Measurements from ENCODE around the gene SNCAIP. TPM values are rescaled to one million over a fixed set of nuclear protein-coding genes. Genes with fewer than 3 reads are reported as not detected.

Gene SNCAIP
- total RNA-seq, 1 experiment from 2014 or later = 8.2 TPM

DNA sequence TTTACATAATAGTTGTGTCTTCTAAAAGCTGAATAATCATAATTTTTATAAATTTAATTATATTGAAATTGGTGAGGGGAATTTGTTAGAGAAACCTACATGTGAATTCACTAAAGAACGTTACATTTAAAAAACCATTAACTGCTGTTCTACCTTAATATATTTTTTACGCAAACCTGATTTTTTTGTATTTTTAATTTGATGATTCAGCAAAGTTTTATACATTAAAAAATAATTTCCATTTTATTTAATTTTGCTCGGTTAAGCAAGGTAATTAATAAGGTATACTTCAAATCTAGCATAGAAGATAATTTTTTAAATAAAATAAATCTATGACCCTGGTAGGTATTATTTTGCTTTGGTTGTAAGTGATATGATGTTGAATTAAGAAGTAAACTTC, 114.3 kb downstream of the SNCAIP start:
- no peak for DNase-seq (ENCODE audit: low read depth)

DNA sequence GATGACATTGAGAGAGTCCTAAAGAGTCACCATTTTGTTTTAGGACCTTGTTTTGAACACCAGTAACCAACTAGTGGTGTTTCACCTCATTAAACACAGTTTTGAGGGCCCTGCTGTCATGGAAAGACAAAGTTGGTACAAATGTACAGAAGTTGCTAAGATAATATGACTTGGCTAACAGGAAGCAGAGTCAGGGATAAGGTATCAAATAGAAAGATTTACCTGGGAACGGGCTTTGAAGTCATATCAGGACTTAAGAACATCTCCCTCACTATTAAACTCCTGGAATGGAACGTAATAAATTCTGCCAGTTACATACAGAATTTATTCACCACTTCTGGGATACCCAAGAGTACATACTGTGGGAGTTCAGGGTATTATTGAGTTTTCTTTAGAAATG, 115.6 kb downstream of the SNCAIP start:
- no peak for DNase-seq (ENCODE audit: low read depth)

DNA sequence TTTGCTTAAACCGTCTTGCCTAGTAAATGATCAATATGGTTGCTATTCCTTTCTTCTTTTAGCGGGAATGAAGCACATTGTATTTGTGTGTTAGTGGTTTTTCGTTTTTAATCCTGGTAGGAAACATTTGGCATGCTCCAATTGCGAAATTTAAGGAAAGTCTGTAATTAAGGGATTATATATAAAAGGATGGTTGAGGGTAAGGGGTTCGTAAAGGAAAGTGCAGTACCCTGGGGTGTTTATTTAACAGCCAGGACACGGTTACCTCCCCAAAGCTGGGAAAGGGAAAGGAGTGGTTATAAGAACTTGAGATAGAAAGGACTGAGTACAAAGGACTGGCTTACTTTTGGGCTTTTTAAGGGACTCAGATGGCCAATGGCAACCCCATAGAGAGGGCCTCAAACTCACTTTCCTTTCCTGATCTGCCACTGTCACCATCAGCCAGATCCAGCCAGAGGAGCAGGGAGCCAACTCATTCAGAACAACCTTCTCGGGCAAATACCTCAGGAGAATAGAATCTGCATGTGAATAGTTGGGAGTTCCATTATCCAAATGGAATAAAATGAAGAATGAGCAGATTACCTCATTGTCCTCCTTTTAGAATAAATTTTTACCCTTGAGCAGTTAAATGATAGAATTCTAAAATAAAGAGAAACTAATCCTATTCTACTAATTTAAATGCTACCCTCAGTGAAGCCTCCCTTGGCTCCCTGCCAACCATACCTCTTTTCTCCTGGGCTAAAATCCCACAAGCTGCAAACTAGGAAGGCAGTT, 117.7 kb downstream of the SNCAIP start:
- DNase-seq (ENCODE audit: low read depth) = no peak

DNA sequence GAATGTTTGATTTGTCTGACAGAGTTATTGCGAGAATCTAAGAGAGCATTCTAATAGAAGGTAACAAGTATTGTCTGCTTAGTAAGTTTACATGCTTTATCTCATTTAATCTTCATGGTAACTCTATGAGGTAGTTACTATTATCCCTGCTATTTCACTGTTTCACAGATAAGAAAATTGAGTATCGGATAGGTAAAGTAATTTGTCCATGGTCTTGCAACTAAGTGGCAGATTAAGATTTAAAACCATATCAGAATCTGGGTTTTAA, 118.2 kb downstream of the SNCAIP start:
- no peak for DNase-seq (ENCODE audit: low read depth)

DNA sequence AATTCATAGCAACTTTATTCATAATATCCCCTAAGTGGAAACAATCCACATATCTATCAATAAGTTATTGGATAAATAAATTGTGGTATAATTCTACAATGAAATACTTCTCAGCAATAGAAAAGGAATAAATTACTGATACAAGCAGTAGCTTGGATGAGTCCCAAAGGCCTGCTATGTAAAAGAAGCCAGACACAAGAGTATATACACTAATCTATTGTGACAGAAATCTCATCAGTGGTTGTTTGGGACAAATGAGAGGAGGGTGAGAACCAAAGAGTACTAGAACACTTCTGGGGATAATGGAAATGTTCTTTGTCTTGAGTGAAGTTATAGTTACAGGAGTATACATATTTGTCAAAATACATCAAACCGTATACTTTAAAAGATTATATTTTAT, 119.3 kb downstream of the SNCAIP start:
- no peak for DNase-seq (ENCODE audit: low read depth)

DNA sequence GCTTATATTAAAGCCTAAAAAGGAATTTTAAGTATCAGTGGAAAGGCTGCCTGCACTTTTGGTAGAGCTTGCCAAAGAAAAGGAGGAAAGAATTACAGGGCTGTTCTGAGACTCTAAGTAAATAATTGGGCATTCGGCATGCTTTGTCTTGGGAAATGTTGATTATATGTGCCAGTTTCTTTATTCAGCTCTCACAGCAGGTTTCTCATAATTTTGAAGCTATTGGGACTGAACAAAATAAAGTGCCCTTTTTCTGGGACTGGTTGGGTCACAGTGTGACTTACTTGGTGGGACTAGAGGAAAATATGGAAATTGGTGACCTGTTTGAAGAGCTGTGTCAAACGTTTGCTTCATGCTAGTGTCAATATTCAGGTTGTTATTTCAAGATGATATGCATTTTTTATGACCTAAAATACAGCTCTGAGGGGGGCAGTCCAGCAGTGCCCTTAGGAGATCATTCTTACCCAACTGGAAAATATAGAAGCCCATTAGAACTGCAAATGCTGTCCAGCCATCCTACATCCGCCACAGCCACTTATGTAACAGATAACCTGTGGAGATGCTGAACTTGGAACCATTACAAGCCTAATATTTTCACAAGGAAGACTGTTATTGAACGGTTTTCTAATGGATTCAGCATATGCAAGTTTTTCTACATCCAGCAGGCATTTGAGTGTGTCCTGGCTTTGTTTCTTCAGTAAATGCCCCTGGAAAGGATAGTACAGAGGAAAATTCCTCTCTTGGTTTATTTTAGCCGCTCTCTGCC, 122.4 kb downstream of the SNCAIP start:
- no peak for DNase-seq (ENCODE audit: low read depth)

DNA sequence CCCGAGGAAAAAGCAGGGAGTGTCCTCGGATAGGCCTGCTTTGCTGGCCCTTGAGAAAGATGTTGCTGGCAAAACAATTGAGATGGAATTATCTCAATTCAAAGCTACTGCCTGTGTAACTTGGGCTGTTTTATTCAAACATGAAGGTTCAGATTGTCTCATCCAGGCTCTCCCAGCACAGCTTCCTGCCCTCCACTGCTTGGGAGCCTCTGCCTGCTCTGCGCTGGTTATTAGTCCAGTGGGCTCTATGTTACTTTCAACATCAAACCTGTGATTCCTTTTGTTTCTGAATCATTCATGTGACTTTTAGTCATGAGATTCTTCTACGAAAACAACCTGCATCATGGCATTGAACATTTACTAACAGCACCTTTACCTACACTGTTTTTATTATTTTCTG, 123.2 kb downstream of the SNCAIP start:
- no peak for DNase-seq (ENCODE audit: low read depth)

DNA sequence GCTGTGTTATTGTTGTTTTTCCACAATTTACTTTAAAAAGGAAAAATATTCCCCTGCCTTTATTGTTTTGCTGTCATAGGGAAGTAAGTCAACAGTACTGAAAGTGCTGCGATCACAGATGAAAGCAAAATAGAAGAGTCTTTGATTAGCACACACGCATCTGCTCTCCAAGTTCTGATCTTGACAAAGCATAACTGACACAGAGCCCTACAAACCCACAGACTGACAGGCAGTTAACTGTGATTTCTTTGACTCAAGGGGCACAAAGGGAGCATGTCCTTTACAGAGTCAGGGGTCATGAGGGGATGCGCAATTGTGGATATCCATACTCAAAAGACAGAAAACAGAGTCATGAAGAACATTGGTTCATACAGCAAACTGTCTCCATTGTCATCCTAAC, 123.7 kb downstream of the SNCAIP start:
- no peak for DNase-seq (ENCODE audit: low read depth)

DNA sequence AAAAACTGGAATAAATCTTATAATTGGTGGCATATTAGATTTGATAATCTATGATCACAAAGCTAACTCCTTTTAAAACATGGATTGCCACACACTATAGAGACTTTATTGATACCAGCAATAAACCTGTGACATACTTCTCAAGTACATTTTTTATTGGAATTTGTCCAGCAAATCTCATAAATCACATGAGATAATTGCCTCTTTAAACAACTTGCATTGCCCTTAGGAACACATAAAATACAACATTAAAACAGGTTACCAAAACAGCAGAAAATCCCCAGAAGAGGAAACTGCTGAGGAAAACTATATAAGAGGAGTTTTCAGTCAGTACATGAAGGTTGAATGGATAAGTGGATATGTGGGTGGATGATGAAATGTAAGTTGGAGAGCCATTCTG, 124.6 kb downstream of the SNCAIP start:
- DNase-seq (ENCODE audit: low read depth) = no peak

DNA sequence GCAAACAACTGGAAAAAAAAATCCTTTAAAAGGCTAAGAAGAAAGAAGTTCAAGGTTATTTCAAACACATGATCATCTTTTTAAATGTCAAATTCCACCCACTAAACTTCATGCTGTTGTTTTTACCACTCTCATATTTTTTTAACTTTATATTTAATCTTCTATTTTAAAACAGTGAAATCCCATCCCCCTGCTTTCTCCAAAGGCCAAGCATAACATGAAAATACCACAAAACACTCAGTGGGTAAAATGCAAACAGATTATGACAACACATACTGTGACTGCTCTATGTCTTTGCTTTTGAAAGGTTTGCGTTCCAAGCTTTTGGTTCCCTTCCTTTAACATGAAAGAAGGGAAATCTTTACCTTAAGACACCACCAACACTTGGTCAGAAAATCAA, 127.6 kb downstream of the SNCAIP start:
- DNase-seq (ENCODE audit: low read depth) = no peak

DNA sequence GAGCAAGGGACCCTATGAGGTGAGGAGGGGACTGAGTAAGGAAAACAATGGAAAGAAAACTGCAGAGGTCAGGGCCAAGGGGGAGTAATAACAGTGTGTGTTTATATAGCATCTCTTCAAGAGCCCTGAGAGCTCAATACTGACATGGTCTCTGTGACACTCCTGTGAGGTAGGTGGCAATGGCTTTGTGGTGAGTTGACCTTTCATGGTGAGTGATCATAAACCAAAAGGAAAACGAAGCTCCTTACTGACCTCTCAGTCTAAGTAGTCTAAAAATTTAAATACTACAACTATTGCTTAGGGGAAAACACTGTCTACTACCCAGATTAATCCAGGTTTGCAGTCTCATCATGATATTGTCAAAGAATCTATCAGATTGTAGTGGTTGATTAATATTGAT, 130.9 kb downstream of the SNCAIP start:
- DNase-seq (ENCODE audit: low read depth) = no peak

DNA sequence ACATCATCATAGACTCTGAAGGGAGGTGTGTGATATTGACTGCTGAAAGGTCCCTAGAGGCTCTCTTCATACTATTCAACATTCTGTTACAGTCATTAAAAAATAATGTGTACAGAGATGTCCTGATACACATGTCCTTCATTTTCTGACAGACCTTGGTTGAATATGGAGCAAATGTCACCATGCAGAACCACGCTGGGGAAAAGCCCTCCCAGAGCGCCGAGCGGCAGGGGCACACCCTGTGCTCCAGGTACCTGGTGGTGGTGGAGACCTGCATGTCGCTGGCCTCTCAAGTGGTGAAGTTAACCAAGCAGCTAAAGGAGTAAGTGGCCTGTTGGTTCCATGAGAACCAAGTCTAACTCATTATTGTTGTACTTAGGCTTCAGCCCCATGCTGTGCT, 132.4 kb downstream of the SNCAIP start:
- no peak for DNase-seq (ENCODE audit: low read depth)

DNA sequence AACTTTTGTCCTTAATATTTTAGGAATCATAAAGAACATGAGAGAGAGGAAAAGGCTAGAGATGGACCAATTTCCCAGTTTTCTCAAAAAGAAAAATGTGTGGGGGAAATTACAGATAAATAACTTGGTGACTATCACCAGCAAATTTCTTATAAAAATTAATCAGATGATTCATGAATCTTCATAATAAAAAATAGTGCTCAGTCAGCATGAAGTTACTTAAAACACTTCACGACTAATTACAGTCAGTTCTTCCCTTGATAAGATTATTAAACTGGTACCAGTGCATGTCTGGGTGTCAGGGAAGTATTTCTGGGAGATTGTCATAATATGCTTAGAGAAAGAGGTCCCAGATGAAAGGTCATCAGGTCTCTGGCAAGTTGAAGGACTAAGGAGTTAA, 133.0 kb downstream of the SNCAIP start:
- no peak for DNase-seq (ENCODE audit: low read depth)

DNA sequence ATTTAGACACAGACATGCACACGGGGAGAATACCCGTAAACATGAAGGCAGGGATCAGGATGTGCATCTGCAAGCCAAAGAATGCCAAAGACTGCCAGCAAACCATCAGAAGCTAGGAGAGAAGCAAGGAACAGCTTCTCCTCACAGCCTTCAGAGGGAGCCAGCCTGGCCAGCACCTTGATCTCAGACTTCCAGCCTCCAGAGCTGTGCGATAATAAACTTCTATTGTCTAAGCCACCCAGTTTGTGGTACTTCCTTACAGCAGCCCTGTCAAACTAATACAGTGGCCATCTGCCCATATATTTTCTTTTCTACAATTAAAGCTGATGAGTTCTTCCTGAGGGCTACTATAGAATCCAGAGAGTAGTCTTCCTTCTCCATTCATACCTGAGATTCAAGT, 135.0 kb downstream of the SNCAIP start:
- DNase-seq (ENCODE audit: low read depth) = no peak

DNA sequence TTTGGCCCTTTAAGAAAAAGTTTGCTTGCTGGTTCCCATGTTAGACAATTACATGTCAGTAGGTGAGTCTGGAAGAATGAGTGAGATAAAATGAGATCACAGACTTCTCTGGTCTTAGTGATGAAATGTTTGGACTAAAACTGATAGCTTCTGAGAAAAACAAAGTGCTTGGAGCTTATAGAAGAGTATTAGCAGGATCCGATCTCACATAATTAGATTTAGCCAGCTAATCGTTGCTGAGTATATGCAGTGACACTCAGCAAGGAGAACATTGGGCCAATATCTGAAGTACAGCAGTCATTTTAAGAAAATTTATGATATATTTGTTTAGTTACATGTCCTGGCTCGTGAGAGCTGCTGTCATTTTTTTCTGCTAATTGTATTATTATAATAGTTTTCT, 135.8 kb downstream of the SNCAIP start:
- DNase-seq (ENCODE audit: low read depth) = no peak

DNA sequence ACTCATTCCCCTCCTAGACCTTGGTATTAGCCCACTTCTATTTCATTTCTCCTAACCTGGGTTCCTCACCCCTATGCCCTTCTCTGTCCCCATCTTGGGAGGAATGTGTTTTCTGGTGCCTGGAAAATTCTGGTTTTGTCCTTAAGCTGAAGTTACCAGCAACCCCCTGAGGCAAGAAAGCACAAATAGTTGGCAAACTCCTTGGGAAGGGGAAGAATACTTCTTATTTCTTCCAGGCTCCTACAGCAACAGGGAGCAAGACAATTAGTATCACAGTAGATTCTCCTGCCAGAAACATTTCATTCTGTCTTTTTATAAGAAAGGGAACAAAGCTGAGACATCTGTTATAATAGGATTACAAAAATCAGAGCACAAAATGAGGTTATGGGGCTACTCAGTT, 142.5 kb downstream of the SNCAIP start:
- no peak for DNase-seq (ENCODE audit: low read depth)

DNA sequence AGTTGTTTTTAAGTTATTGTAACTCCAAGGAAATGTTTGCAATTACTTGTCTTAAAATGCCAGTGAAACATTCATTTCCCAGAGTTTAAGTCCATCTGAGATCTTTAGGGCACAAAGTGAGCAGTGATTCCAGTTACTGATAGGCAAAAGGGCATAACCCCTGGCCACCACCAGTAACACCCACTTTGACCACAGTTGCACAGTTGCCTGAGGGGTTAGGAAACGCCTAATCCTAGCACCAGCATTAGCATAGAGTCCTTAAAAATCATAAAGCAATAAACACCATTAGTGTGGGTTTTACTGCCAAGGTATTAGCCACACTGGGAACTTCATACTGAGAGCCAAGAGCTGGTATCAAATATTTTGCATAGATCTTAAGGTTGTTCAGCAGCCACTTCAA, 143.9 kb downstream of the SNCAIP start:
- DNase-seq (ENCODE audit: low read depth) = no peak

DNA sequence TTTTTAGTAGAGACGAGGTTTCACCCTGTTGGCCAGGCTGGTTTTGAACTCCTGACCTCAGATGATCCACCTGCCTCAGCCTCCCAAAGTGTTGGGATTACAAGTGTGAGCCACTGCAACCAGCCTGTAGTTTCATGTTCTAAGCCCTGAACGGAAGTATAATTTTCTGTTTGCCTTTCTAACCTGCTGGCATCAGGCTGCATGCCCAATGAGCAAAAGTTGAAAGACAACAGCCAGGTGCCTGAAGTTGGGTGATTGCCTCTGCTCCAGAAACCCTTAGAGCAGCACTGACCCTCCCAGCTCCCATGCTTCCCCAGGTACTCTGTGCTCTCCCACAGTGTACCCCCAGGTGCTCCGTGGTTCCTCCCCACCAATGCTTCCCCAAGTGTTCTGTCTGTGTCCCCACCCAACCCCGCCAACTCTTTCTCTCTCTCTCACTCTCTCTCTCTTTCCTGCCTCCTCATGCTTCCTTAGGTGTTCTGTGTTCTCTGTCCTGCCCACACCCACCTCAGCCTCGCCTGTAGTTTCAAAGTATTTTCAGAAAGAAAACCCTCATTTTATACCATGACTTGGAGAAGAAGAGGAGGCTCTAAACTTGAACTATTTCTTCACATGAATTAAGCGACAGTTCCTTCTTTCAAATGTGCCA, 145.3 kb downstream of the SNCAIP start:
- DNase-seq (ENCODE audit: low read depth) = no peak

DNA sequence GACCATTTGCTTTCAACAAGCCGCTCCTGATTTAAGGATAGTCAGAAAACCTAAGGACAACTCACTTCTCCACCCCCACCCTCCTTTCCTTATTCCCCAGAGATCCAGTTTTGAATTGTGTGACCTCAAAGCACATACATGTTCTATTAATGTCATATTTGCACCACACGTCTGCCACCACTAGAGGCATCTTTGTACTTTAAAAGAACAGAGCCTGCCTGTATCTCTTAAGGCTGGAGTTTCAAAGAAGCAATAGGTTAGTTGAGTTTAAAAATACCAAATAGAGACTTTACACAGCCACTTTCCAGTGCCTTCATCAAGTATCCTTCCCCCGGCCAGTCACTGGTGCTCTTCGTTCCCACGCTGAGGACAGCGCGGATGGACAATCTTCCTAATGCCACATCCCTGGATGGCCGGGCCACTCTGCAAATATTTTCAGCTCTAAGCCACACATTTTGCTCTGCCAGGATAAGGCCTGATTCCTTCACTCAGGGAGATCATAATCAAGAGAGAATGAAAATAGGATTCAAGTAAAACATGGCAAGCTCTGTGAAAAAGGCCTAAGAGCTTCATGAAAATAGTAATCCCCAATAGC, 146.3 kb downstream of the SNCAIP start:
- DNase-seq (ENCODE audit: low read depth) = peak; percentile 19

DNA sequence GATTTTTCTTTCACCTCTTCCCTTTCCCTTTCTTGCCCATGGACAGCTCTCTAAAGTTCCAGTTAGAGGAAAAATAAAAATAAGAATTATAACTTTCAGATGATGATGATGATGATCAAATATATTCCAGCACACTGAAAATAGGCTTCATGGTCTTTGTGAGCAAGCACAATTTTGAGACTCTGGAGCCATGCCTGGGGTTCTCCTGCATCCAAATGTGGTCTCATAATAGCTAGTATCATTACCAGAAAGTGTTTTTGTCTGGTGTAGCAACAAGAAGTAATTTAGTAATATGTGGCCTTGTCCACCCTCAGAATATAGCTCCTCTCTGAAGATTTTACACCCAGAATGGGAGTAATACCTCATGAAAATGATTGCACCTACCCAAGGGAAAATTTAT, 150.4 kb downstream of the SNCAIP start:
- DNase-seq (ENCODE audit: low read depth) = no peak

DNA sequence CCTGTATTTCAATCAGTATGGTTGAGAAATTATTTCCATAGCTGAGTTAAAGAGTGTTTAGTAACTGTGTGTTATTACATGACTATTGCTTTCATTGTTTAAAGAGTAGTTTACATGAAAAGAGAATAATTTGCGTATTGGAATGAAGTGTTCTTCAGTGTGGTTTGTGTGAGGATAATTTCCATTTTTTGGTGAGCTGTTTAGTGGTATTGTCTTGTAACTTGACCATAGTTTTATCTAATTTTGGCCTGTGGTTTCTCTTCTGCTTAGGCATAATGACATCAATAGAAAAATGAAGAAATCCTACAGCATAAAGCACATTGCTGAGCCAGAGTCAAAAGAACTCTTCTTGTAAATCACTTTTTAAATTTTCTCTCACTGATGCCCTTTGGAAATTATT, 151.2 kb downstream of the SNCAIP start:
- DNase-seq (ENCODE audit: low read depth) = no peak

DNA sequence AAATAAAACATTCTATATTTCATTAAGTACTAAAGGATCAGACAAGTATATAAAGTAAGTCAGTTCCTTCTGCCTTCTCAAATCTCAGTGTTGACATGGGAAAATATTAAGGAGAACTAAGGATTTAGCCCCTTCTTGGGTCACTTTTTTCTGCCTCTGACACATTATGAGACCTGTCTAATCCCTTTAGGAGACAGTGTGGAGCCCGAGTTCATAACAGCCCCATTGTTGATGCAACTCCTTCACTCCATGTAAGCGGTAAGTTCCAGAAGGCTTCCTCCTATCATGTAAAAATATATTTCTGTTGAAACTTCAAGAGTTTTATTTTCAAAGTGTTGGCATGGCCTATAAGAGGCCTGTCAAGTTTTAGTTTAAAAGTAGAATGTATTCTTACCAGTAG, 152.2 kb downstream of the SNCAIP start:
- no peak for DNase-seq (ENCODE audit: low read depth)

DNA sequence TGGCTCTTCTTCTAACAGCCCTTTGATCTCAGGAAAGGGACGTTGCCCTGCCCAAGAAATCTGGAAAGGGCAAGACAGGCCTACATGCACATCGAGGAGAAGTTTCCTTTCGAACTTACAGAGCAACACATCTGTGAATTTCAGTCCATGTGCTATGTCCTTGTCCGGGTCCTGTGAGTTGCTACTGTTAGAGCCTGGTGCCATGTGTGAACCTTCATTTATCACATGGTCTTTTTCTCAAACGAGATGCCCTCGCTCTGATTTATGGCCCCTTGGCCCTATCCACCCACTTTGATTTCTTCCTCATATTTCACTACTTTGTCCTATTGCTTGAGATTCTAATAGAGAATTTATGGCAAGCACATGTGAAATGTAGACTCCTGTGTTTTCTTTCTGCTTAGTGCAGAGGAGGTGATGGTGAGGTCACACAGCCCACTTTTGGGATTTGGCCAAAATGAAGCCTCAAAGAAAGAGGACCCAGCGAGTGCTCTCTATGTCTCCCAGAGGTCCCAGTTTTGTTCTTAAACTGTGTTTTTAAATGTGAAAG, 153.1 kb downstream of the SNCAIP start:
- DNase-seq (ENCODE audit: low read depth) = no peak
